Trophoblast cell (in vitro differentiated cells and primary cell): ENCODE measurements around the gene POLA1.

Experiments
- DNase-seq, 2 donors: peaks; one replicate each; pipeline ENCODE4 v3.0.0-alpha.2; 2016
- H2AFZ ChIP-seq: 2 replicates; pipeline ENCODE4 v1.6.1; 2013; ENCODE audit warnings: low read length, moderate library complexity, mild to moderate bottlenecking; ENCODE audit not compliant: insufficient read depth, poor library complexity
- H2AK5ac ChIP-seq: 2 replicates; pipeline ENCODE4 v1.6.1; 2013; ENCODE audit warnings: mild to moderate bottlenecking, low read length
- H2BK120ac ChIP-seq: 2 replicates; pipeline ENCODE4 v1.6.1; 2013; ENCODE audit warnings: low read length, mild to moderate bottlenecking, moderate library complexity; ENCODE audit not compliant: insufficient read depth, poor library complexity
- H2BK12ac ChIP-seq: 2 replicates; pipeline ENCODE4 v1.6.1; 2013; ENCODE audit warnings: mild to moderate bottlenecking, low read length, moderate library complexity
- H2BK5ac ChIP-seq: 2 replicates; pipeline ENCODE4 v1.6.1; 2013; ENCODE audit warnings: low read length, low read depth, moderate library complexity, mild to moderate bottlenecking; ENCODE audit not compliant: poor library complexity
- H3K14ac ChIP-seq: 2 replicates; pipeline ENCODE4 v1.6.1; 2013; ENCODE audit warnings: mild to moderate bottlenecking, low read length
- H3K18ac ChIP-seq: 2 replicates; pipeline ENCODE4 v1.6.1; 2013; ENCODE audit warnings: mild to moderate bottlenecking, low read length
- H3K23ac ChIP-seq: 2 replicates; pipeline ENCODE4 v1.6.1; 2013; ENCODE audit warnings: low read length
- H3K27ac ChIP-seq: 2 replicates; pipeline ENCODE4 v1.5.1; 2013; ENCODE audit warnings: low read depth, mild to moderate bottlenecking, inconsistent platforms, low read length, moderate library complexity
- H3K27me3 ChIP-seq: 2 replicates; pipeline ENCODE4 v1.6.1; 2013; ENCODE audit warnings: inconsistent platforms, mild to moderate bottlenecking, low read length, moderate library complexity; ENCODE audit not compliant: insufficient read depth
- H3K36me3 ChIP-seq, 2 experiments: 1 replicate in 1 of 2; 2 replicates in 1 of 2; pipeline ENCODE4 v1.6.1; 2013; ENCODE audit warnings: low read length in 2 of 2, mild to moderate bottlenecking in 2 of 2, moderate library complexity in 1 of 2; ENCODE audit not compliant: insufficient read depth in 2 of 2, control insufficient read depth in 1 of 2
- H3K4ac ChIP-seq: 2 replicates; pipeline ENCODE4 v1.6.1; 2013; ENCODE audit warnings: low read depth, mild to moderate bottlenecking, low read length, moderate library complexity
- H3K4me1 ChIP-seq, 2 experiments: 1 replicate in 1 of 2; 2 replicates in 1 of 2; pipeline ENCODE4 v1.6.1; 2013; ENCODE audit warnings: low read length in 2 of 2, mild to moderate bottlenecking in 2 of 2, moderate library complexity in 1 of 2; ENCODE audit not compliant: insufficient read depth in 2 of 2, control insufficient read depth in 1 of 2
- H3K4me2 ChIP-seq: 2 replicates; pipeline ENCODE4 v1.6.1; 2013; ENCODE audit warnings: inconsistent platforms, mild to moderate bottlenecking, low read length, moderate library complexity
- H3K4me3 ChIP-seq: 2 replicates; pipeline ENCODE4 v1.5.1; 2013; ENCODE audit warnings: mild to moderate bottlenecking, low read depth, low read length, inconsistent platforms
- H3K79me1 ChIP-seq: one replicate; pipeline ENCODE4 v1.6.1; 2013; ENCODE audit warnings: low read length
- H3K79me2 ChIP-seq: 2 replicates; pipeline ENCODE4 v1.6.1; 2013; ENCODE audit warnings: low read length, mild to moderate bottlenecking; ENCODE audit not compliant: control insufficient read depth, insufficient read depth, poor library complexity
- H3K9ac ChIP-seq: 2 replicates; pipeline ENCODE4 v1.6.1; 2013; ENCODE audit warnings: mild to moderate bottlenecking, low read length
- H3K9me3 ChIP-seq: 2 replicates; pipeline ENCODE4 v1.6.1; 2013; ENCODE audit warnings: low read depth, mild to moderate bottlenecking, control low read depth, inconsistent platforms, low read length; ENCODE audit not compliant: insufficient read depth
- H4K12ac ChIP-seq: 2 replicates; pipeline ENCODE4 v1.6.1; 2013; ENCODE audit warnings: low read depth, mild to moderate bottlenecking, low read length, moderate library complexity
- H4K8ac ChIP-seq: 2 replicates; pipeline ENCODE4 v1.6.1; 2013; ENCODE audit warnings: low read depth, mild to moderate bottlenecking, low read length, moderate library complexity
- H4K91ac ChIP-seq: one replicate; pipeline ENCODE4 v1.6.1; 2013; ENCODE audit warnings: low read depth, mild to moderate bottlenecking, low read length, moderate library complexity
- WGBS: extraction: QIAGEN DNeasy Blood & Tissue Kit; methylation state at CpG from one replicate; pipeline ENCODE4 v1.1.7; 2013; ENCODE audit warnings: missing lambda C conversion rate; ENCODE audit not compliant: insufficient read length, insufficient coverage; ENCODE audit errors: extremely low coverage; 5-methylcytosine and 5-hydroxymethylcytosine counted together

Gene POLA1

DNA sequence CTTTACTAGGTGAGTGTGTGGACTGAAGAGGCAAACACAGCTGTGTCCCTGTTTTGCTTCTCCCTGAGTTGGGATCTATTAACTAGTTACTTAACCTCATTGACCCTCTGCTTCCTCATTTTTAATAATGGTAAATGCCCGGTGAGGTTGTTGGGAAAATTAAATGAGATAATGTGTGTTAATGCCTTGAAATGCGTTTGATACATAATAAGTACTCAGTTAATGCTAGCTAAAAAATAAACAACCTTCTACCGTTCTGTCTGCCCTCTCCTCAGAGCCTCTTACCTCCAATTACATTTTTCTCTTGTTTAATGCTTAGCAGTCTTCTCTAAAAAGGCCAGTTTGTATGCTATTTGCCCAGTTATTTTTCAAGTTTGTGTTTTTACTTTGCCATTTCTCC is 70.3 kb downstream of the POLA1 start:
- Histone ChIP-seq H2AK5ac (no peak overlapping the region), H3K27ac (no peak overlapping the region), H2AFZ (no peak overlapping the region), H2BK5ac (no peak overlapping the region), H3K36me3 (peaks cover 0 to 5% of the 10 kb centered on the region in 2 experiments), H3K27me3 (no peaks in the 10 kb centered on the region), H3K23ac (no peak overlapping the region), H3K4ac (no peak overlapping the region), H3K14ac (no peak overlapping the region), H2BK12ac (no peak overlapping the region), H3K9ac (no peak overlapping the region), H3K4me1 (no peaks in the 10 kb centered on the region), H4K12ac (no peak overlapping the region), H3K79me2 (no peaks in the 10 kb centered on the region), H3K9me3 (no peaks in the 10 kb centered on the region), H4K8ac (no peak overlapping the region), H3K4me3 (no peak overlapping the region), H2BK120ac (no peak overlapping the region), H3K18ac (no peak overlapping the region), H4K91ac (no peak overlapping the region), H3K79me1 (no peaks in the 10 kb centered on the region), H3K4me2 (no peak overlapping the region)
- WGBS: no CpG with 5 or more reads among the region's 3 CpGs
- no peak for DNase-seq

DNA sequence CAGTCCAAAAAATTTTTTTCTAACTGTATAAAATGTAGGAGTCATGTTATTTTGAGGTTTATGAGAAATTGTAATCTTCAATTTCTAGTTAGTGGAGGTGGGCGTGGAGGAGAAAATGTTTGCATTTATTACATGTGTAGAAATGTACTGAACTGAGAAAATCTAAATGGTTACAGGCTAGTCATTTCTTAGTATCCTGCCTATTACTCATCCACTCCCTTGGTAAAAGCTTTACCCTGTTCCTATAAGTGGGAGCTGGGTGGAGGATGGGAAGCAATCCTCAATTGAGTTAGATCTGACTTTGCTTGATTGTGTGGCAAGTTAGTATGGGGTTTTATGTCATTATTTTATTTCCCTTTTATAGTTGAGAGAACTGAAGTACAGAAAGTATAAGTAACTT is 73.8 kb downstream of the POLA1 start:
- Histone ChIP-seq H3K18ac (no peak overlapping the region), H2BK5ac (no peak overlapping the region), H3K14ac (no peak overlapping the region), H2AK5ac (no peak overlapping the region), H3K4me1 (no peaks in the 10 kb centered on the region), H3K4me3 (no peak overlapping the region), H3K9me3 (no peaks in the 10 kb centered on the region), H2BK12ac (no peak overlapping the region), H3K9ac (no peak overlapping the region), H4K91ac (no peak overlapping the region), H3K36me3 (no peaks in the 10 kb centered on the region), H3K79me2 (no peaks in the 10 kb centered on the region), H3K4me2 (no peak overlapping the region), H4K8ac (no peak overlapping the region), H3K23ac (no peak overlapping the region), H4K12ac (no peak overlapping the region), H3K79me1 (no peaks in the 10 kb centered on the region), H3K4ac (no peak overlapping the region), H3K27me3 (no peaks in the 10 kb centered on the region), H2BK120ac (no peak overlapping the region), H3K27ac (no peak overlapping the region), H2AFZ (no peak overlapping the region)
- WGBS: no CpG with 5 or more reads among the region's 1 CpG
- no peak for DNase-seq

DNA sequence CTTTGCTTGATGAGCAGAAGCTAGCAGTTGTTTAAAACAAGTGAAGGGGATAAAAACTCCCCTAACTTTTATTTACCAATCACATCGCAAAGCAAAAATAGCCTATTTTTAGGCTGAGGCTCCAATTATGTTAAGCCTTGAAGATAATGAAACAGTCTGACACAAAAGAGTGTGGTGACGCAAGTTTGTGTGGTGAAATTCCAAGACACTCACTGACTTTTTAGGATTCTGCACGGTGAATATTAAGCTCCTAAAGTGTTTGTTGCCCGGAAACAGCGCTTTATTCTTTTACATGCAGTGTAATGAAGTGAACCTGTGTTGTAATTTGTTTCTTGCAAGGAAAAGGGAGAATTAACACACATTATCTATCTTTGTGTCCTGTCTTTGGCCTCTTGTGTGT is 74.8 kb downstream of the POLA1 start:
- Histone ChIP-seq H3K79me1 (no peaks in the 10 kb centered on the region), H2AK5ac (no peak overlapping the region), H3K14ac (no peak overlapping the region), H3K79me2 (no peaks in the 10 kb centered on the region), H3K4me2 (no peak overlapping the region), H2BK12ac (no peak overlapping the region), H3K4ac (no peak overlapping the region), H4K12ac (no peak overlapping the region), H4K8ac (no peak overlapping the region), H3K9ac (no peak overlapping the region), H2AFZ (no peak overlapping the region), H3K4me3 (no peak overlapping the region), H3K9me3 (no peaks in the 10 kb centered on the region), H3K4me1 (no peaks in the 10 kb centered on the region), H3K27ac (no peak overlapping the region), H3K18ac (no peak overlapping the region), H3K36me3 (no peaks in the 10 kb centered on the region), H4K91ac (no peak overlapping the region), H2BK5ac (no peak overlapping the region), H3K27me3 (no peaks in the 10 kb centered on the region), H3K23ac (no peak overlapping the region), H2BK120ac (no peak overlapping the region)
- no CpG with 5 or more reads among the region's 5 CpGs for WGBS
- DNase-seq: no peak

DNA sequence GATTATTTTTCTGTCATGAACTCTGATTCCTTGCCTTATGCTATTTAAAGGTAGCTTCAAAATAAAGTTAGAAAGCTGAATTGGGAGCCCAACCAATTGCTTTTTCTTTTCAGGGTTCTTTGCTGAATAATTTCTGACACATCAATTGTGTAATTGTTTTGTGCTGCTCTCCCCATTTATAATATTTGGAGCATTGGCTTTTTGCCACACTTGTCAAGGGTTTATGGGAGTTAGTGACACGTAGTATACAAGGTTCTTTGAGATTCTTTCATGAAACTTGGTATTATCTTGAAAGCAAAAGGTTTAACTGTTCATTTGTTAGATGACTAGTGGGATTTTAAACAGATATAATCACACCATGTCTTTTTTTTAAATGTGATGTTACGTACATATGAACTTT is 80.9 kb downstream of the POLA1 start:
- H3K27ac ChIP-seq: no peak overlapping the region
- no peaks in the 10 kb centered on the region for H3K27me3 ChIP-seq
- H2AK5ac ChIP-seq: no peak overlapping the region
- no peak overlapping the region for H3K18ac ChIP-seq
- H3K9ac ChIP-seq: no peak overlapping the region
- no peaks in the 10 kb centered on the region for H3K79me1 ChIP-seq
- H4K91ac ChIP-seq: no peak overlapping the region
- no CpG with 5 or more reads among the region's 2 CpGs for WGBS
- no peak overlapping the region for H2BK5ac ChIP-seq
- H2BK12ac ChIP-seq: no peak overlapping the region
- H3K79me2 ChIP-seq: no peaks in the 10 kb centered on the region
- no peaks in the 10 kb centered on the region for H3K4me1 ChIP-seq
- no peaks in the 10 kb centered on the region for H3K9me3 ChIP-seq
- no peak overlapping the region for H3K4me3 ChIP-seq
- H2AFZ ChIP-seq: no peak overlapping the region
- no peak overlapping the region for H3K4ac ChIP-seq
- H4K12ac ChIP-seq: no peak overlapping the region
- DNase-seq: no peak
- no peak overlapping the region for H4K8ac ChIP-seq
- H3K36me3 ChIP-seq: no peaks in the 10 kb centered on the region
- H3K4me2 ChIP-seq: no peak overlapping the region
- no peak overlapping the region for H3K14ac ChIP-seq
- no peak overlapping the region for H3K23ac ChIP-seq
- no peak overlapping the region for H2BK120ac ChIP-seq
